Sigmoid colon (tissue), 4 donors: ENCODE data around the gene OSBP2.

Experiments
- EP300 ChIP-seq, 4 donors: sonication (generic); formaldehyde crosslinking; IDR thresholded peaks; one replicate each; pipeline ENCODE4 v1.6.1; 2017; ENCODE audit warnings: antibody characterized with exemption in 4 of 4
- POLR2A ChIP-seq, 2 donors: fragments of 450-650 bp; IDR thresholded peaks; one replicate each; pipeline ENCODE4 v1.6.1; 2016; ENCODE audit warnings: antibody characterized with exemption in 2 of 2, mild to moderate bottlenecking in 2 of 2, moderate library complexity in 2 of 2
- POLR2AphosphoS5 ChIP-seq, 4 donors: sonication (generic); formaldehyde crosslinking; IDR thresholded peaks; one replicate each; pipeline ENCODE4 v1.6.1; 2017; ENCODE audit warnings: antibody characterized with exemption in 4 of 4
- TF ChIP-seq, protein P1 (sequence below), 4 experiments: fragments of 450-650 bp in 3 of 4; fragments of 200-600 bp in 1 of 4; IDR thresholded peaks; one replicate each; pipeline ENCODE4 v1.5.1; 2016 to 2019; ENCODE audit warnings: antibody characterized with exemption in 4 of 4, mild to moderate bottlenecking in 3 of 4, moderate library complexity in 2 of 4

DNA sequence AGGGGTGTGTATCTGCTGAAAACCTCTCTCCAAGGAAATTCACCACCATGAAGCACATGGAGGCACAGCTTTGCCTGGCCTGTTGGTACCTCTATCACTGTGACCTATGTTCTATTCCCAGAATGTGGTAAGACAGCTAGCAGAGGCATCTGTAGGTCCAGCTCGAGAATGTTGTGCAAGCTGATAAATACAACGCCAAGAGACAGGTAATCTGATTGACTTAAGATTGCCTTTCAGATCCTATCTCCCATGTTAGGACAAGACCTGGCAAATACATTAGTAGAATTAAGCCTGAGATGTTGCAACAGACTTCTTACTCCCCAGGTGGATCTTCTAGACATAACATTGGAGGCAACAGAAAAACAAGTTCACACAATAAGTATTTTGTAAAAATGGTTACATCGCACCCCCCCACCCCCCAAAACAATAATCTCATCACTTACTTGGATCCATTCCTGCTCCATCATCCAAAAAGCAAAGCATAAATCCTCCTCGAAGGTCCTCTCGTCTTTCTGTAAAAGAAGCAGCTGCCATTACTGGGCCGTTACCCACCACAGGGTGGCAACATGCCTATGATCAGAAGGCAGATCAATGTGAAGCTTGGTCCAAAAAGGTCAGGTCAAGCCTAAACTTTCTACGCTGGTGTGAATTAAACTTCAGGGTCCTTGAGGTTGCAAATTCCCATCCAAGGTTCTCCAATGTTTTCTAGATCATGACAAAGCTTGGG lies 255.4 kb downstream of the OSBP2 start:
- TF ChIP-seq EP300 (IDR thresholded peaks at IDR 0.05): no peak
- no peak for TF ChIP-seq POLR2A (IDR thresholded peaks at IDR 0.05)
- TF ChIP-seq POLR2AphosphoS5 (IDR thresholded peaks at IDR 0.05): no peak
- TF ChIP-seq, protein P1, sequence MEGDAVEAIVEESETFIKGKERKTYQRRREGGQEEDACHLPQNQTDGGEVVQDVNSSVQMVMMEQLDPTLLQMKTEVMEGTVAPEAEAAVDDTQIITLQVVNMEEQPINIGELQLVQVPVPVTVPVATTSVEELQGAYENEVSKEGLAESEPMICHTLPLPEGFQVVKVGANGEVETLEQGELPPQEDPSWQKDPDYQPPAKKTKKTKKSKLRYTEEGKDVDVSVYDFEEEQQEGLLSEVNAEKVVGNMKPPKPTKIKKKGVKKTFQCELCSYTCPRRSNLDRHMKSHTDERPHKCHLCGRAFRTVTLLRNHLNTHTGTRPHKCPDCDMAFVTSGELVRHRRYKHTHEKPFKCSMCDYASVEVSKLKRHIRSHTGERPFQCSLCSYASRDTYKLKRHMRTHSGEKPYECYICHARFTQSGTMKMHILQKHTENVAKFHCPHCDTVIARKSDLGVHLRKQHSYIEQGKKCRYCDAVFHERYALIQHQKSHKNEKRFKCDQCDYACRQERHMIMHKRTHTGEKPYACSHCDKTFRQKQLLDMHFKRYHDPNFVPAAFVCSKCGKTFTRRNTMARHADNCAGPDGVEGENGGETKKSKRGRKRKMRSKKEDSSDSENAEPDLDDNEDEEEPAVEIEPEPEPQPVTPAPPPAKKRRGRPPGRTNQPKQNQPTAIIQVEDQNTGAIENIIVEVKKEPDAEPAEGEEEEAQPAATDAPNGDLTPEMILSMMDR (IDR thresholded peaks at IDR 0.05): no peak
